ENCODE measurements around the gene SLC4A7.

DNA sequence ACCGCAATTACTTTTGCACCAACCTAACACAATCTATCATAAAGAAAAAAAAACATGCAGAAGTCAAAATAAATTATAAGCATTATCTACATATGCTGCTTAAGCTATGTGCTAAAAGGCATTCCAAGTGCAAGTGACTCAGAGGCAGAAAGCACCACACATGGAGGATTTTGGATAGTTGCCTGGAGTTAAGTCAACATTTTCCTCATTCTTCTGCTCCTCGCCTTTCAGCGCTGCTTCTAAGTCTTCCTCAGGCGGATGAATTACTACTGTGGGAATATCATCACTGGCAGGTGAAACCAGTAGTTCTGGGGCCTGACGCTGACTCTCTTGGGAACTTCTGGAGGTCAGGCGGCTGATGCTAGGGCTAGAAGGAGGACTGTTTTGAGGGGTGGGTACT, 53.1 kb downstream of the SLC4A7 start:
- TF ChIP-seq EP300 (IDR thresholded peaks at IDR 0.05) (no peak), POLR2A (IDR thresholded peaks at IDR 0.05) (no peak), POLR2AphosphoS5 (IDR thresholded peaks at IDR 0.05) (peak; percentile 74)
- TF ChIP-seq, protein P1, sequence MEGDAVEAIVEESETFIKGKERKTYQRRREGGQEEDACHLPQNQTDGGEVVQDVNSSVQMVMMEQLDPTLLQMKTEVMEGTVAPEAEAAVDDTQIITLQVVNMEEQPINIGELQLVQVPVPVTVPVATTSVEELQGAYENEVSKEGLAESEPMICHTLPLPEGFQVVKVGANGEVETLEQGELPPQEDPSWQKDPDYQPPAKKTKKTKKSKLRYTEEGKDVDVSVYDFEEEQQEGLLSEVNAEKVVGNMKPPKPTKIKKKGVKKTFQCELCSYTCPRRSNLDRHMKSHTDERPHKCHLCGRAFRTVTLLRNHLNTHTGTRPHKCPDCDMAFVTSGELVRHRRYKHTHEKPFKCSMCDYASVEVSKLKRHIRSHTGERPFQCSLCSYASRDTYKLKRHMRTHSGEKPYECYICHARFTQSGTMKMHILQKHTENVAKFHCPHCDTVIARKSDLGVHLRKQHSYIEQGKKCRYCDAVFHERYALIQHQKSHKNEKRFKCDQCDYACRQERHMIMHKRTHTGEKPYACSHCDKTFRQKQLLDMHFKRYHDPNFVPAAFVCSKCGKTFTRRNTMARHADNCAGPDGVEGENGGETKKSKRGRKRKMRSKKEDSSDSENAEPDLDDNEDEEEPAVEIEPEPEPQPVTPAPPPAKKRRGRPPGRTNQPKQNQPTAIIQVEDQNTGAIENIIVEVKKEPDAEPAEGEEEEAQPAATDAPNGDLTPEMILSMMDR (IDR thresholded peaks at IDR 0.05): no peak
